Cardiac muscle cell (in vitro differentiated cells and primary cell): ENCODE results near the gene RGS9. TPM values are rescaled to one million over a fixed set of nuclear protein-coding genes. Genes with fewer than 3 reads are reported as not detected.
"Not testable (repeated sequence)": the region's sequence is repeated elsewhere in the genome, so short reads cannot be mapped to it uniquely, and the experiment has no call there.

Experiments
- DNase-seq, 2 donors: peaks; one replicate each; pipeline versions ENCODE4 v3.0.0 to v3.0.0-alpha.2; 2010 to 2017; ENCODE audit warnings: low read depth in 1 of 2, low spot score in 1 of 2
- H3K27ac ChIP-seq: fragments of 200-600 bp; sonication (generic); 2 replicates; pipeline ENCODE4 v1.5.1; 2016
- H3K27me3 ChIP-seq: fragments of 200-600 bp; sonication (generic); 2 replicates; pipeline ENCODE4 v1.6.0; 2016; ENCODE audit warnings: control low read depth
- H3K36me3 ChIP-seq: fragments of 200-600 bp; sonication (generic); 2 replicates; pipeline ENCODE4 v1.5.1; 2016; ENCODE audit warnings: control low read depth
- H3K4me1 ChIP-seq: fragments of 200-600 bp; sonication (generic); 2 replicates; pipeline ENCODE4 v1.8.1; 2017; ENCODE audit warnings: low read depth, mild to moderate bottlenecking, mixed run types
- H3K4me3 ChIP-seq: fragments of 200-600 bp; sonication (generic); 2 replicates; pipeline ENCODE4 v1.5.1; 2016; ENCODE audit warnings: mild to moderate bottlenecking
- H3K9me3 ChIP-seq: fragments of 200-600 bp; sonication (generic); 2 replicates; pipeline ENCODE4 v1.5.1; 2017; ENCODE audit warnings: low read depth, mild to moderate bottlenecking, control low read depth
- CTCF ChIP-seq: IDR thresholded peaks from 2 replicates; pipeline ENCODE4 v1.5.1; 2012; ENCODE audit warnings: low read depth, mild to moderate bottlenecking, low read length
- polyA plus RNA-seq: library from polyadenylated mRNA; unstranded; fragments of >200 nt; fragmentation: Nextera tagmentation; extraction: Ambion mirVana; gene quantifications from 2 replicates; pipeline ENCODE4 v1.2.1, GENCODE V29; 2016
- total RNA-seq: library from RNA; depleted of rRNA; stranded (reverse); fragments of >200 nt; gene quantifications from 2 replicates; pipeline ENCODE4 v1.2.3, GENCODE V29; 2016

RGS9 gene
- total and polyA plus RNA-seq, 2 experiments from 2014 or later: 4.7 to 5.5 TPM

DNA sequence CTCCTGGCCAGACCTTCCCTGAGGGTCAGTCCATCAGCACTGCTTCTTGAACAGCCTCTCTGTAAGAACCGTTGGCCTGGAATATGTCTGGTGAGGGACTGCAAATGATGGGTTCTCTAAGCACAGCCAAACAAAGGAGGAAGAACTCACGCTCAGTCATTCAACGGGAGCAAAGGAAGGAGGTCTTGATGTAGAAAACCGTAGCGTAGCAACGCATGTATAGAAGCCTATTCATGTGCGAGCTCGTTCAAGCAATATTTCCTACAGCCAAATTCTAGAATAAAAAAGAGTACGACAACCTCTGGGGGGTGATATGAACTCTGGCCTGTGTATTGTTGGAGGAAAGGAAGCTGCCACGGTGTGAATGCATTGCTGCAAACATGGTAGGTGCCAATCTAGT, 64.2 kb downstream of the RGS9 start:
- no peak overlapping the region for H3K27ac ChIP-seq
- no peaks in the 10 kb centered on the region for H3K36me3 ChIP-seq
- H3K9me3 ChIP-seq: no peaks in the 10 kb centered on the region
- no peak for TF ChIP-seq CTCF
- no peaks in the 10 kb centered on the region for H3K4me1 ChIP-seq
- no peak for DNase-seq
- H3K27me3 ChIP-seq: no peaks in the 10 kb centered on the region
- H3K4me3 ChIP-seq: no peak overlapping the region

- no peak for DNase-seq
- H3K27ac ChIP-seq: no peak overlapping the region
- H3K4me1 ChIP-seq: no peaks in the 10 kb centered on the region
- H3K27me3 ChIP-seq: no peaks in the 10 kb centered on the region
- no peaks in the 10 kb centered on the region for H3K9me3 ChIP-seq
- TF ChIP-seq CTCF: no peak
- H3K4me3 ChIP-seq: no peak overlapping the region
- no peaks in the 10 kb centered on the region for H3K36me3 ChIP-seq
These were observed 65.8 kb downstream of the RGS9 start for GRCh38 chr17:65202844-65203571.

DNA sequence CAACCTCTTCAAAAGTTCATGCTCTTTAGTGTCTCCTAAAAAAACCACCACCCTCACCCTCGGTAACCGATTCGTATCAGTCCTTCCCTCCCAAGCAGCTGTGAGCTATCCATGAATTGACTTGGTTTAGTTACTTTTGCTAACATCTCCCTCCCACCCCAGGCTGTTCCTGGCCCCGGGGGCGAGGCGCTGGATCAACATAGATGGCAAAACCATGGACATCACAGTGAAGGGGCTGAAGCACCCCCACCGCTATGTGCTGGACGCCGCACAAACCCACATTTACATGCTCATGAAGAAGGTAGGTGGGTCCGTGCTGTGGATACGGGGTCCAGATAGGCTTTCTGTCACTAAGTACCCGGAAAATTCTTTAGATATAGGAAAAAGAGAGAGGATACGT, 66.8 kb downstream of the RGS9 start:
- no peaks in the 10 kb centered on the region for H3K27me3 ChIP-seq
- H3K27ac ChIP-seq: no peak overlapping the region
- TF ChIP-seq CTCF: no peak
- no peaks in the 10 kb centered on the region for H3K36me3 ChIP-seq
- H3K9me3 ChIP-seq: no peaks in the 10 kb centered on the region
- no peak overlapping the region for H3K4me3 ChIP-seq
- DNase-seq: no peak
- H3K4me1 ChIP-seq: no peaks in the 10 kb centered on the region

- no peak for TF ChIP-seq CTCF
- Histone ChIP-seq H3K27ac (no peak overlapping the region), H3K4me1 (no peaks in the 10 kb centered on the region), H3K36me3 (no peaks in the 10 kb centered on the region), H3K9me3 (no peaks in the 10 kb centered on the region), H3K27me3 (no peaks in the 10 kb centered on the region), H3K4me3 (no peak overlapping the region)
- no peak for DNase-seq
These were observed 68.5 kb downstream of the RGS9 start for GRCh38 chr17:65205655-65206054.

- peak in 1 of 2 donors; percentile 33 for DNase-seq
- H3K4me1 ChIP-seq, H3K4me3 ChIP-seq, H3K9me3 ChIP-seq, H3K27ac ChIP-seq, H3K36me3 ChIP-seq, H3K27me3 ChIP-seq: not testable (repeated sequence)
These were observed 70.3 kb downstream of the RGS9 start for GRCh38 chr17:65207448-65207847.

- H3K4me1 ChIP-seq: no peaks in the 10 kb centered on the region
- DNase-seq: no peak
These were observed 71.5 kb downstream of the RGS9 start for GRCh38 chr17:65208717-65209116.

More at GRCh38 chr17:65208717-65209116, 71.5 kb downstream of the RGS9 start:
- Histone ChIP-seq H3K36me3 (no peaks in the 10 kb centered on the region), H3K4me3 (no peak overlapping the region), H3K27ac (no peak overlapping the region), H3K9me3 (no peaks in the 10 kb centered on the region), H3K27me3 (no peaks in the 10 kb centered on the region)
- no peak for TF ChIP-seq CTCF
